Natural killer cell (primary cell): ENCODE measurements around the gene TFAP2B. TPM values are rescaled to one million over a fixed set of nuclear protein-coding genes. Genes with fewer than 3 reads are reported as not detected.

Source experiments
- ATAC-seq, 3 donors: fragments of 150-1000 bp in 2 of 3; fragments of 200-7000 bp in 1 of 3; cut with Tn5 transposase; 1 replicate in 1 of 3; 2 replicates in 2 of 3; pipeline ENCODE4 v1.10.0; 2021; ENCODE audit warnings: mild to moderate bottlenecking in 2 of 3, moderate library complexity in 2 of 3
- DNase-seq, 2 donors: peaks; one replicate each; pipeline versions ENCODE4 v3.0.0 to v3.0.0-alpha.2; 2013 to 2021; ENCODE audit warnings: mixed read lengths in 1 of 2
- H3K27ac ChIP-seq: one replicate; pipeline ENCODE4 v1.5.1; 2013; ENCODE audit warnings: mild to moderate bottlenecking, low read length
- H3K27me3 ChIP-seq: one replicate; pipeline ENCODE4 v1.6.1; 2013; ENCODE audit warnings: low read length; ENCODE audit not compliant: control insufficient read depth, insufficient read depth
- H3K36me3 ChIP-seq: one replicate; pipeline ENCODE4 v1.6.1; 2013; ENCODE audit warnings: low read length; ENCODE audit not compliant: control insufficient read depth, insufficient read depth
- H3K4me1 ChIP-seq: one replicate; pipeline ENCODE4 v1.6.1; 2013; ENCODE audit warnings: low read length; ENCODE audit not compliant: control insufficient read depth, insufficient read depth
- H3K4me3 ChIP-seq: one replicate; pipeline ENCODE4 v1.5.1; 2013; ENCODE audit warnings: low read length
- H3K9me3 ChIP-seq: one replicate; pipeline ENCODE4 v1.6.1; 2013; ENCODE audit warnings: low read length; ENCODE audit not compliant: control insufficient read depth, insufficient read depth
- H3K27ac Mint-ChIP-seq, 2 donors: one replicate each; pipeline ENCODE4 v1.8.0; 2022; ENCODE audit warnings: mild to moderate bottlenecking in 2 of 2, mixed read lengths in 2 of 2, moderate library complexity in 1 of 2
- H3K27me3 Mint-ChIP-seq, 2 donors: one replicate each; pipeline ENCODE4 v1.8.0; 2022; ENCODE audit warnings: low read depth in 2 of 2, mixed read lengths in 2 of 2
- H3K36me3 Mint-ChIP-seq: one replicate; pipeline ENCODE4 v1.8.0; 2022; ENCODE audit warnings: mixed read lengths
- H3K4me1 Mint-ChIP-seq, 2 donors: one replicate each; pipeline ENCODE4 v1.8.0; 2022; ENCODE audit warnings: mixed read lengths in 2 of 2
- H3K4me3 Mint-ChIP-seq: one replicate; pipeline ENCODE4 v1.8.0; 2022; ENCODE audit warnings: mild to moderate bottlenecking, moderate library complexity, mixed read lengths
- H3K9me3 Mint-ChIP-seq, 2 donors: one replicate each; pipeline ENCODE4 v1.8.0; 2022; ENCODE audit warnings: mixed read lengths in 2 of 2
- CTCF ChIP-seq: fragments of 200-600 bp; IDR thresholded peaks from one replicate; pipeline ENCODE4 v1.8.0; 2022; ENCODE audit warnings: antibody characterized with exemption
- WGBS: methylation state at CpG from one replicate; pipeline ENCODE4 v1.1.7; 2013; ENCODE audit warnings: missing lambda C conversion rate; ENCODE audit not compliant: insufficient coverage; 5-methylcytosine and 5-hydroxymethylcytosine counted together
- intact Hi-C: fragments of 100-400 bp; cut with micrococcal nuclease; formaldehyde crosslinking; loops from one replicate; pipeline ENCODE4 v1.14.2; 2022
- total RNA-seq, 4 donors: library from RNA; stranded (reverse); fragments of 120-200 nt in 1 of 4; gene quantifications; one replicate each; pipeline versions ENCODE4 v1.2.3 to v1.2.4, GENCODE V29; 2013 to 2022

TFAP2B gene
- total RNA-seq, 3 donors from 2014 or later (not counting 1 experiment from before 2014, with no cell fraction given), result not detected

DNA sequence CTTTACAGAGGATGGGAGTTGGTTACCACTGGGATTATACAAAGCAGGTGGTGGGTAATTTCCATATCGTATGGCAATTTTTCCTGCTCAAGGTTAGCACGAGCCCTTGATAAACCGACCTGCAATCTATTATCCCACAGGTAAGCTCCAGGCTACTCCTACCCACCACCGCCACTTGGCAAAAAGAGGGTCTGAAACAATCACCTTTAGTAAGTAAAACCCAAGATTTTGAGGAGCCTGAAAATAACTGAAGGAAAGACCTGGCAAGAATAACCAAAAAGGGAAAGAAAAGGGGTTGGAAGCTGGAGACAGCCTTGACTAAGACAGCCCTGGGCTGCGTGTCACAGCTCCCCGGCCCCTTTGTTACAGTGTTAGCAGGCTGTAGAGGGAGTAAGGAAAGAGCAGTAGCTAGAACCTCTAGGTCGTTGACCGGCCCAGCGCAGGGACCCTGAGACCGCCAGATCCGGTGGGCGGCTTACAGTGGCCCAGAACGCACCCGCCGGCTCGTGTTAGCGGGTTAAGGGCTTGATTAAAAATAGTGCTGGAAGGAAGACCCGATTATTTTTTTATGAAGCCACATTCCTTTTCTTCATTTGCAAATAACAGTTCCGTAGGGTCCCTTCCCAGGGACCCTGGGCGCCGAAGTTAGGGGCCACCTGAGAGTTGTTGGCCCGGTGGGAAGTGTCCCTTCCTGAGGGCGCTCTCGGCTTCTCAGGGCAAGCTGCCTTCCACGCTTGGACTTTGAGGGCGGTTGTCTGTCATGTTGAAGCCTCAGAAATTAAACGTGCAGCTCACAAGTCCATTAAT, 30.5 kb downstream of the TFAP2B start:
- intact Hi-C loops, result no loop called here
- Histone ChIP-seq H3K4me1 (no peaks in the 10 kb centered on the region), H3K4me3 (no peak overlapping the region), H3K9me3 (peaks cover 11% of the 10 kb centered on the region), H3K27me3 (peaks cover 24% of the 10 kb centered on the region), H3K27ac (no peak overlapping the region), H3K36me3 (no peaks in the 10 kb centered on the region)
- no peak for TF ChIP-seq CTCF
- Mint-ChIP-seq H3K4me1 (no peaks in the 10 kb centered on the region), H3K9me3 (peaks cover 2 to 3% of the 10 kb centered on the region in 2 donors), H3K27me3 (peaks cover 44 to 50% of the 10 kb centered on the region in 2 donors), H3K27ac (no peak overlapping the region), H3K36me3 (peaks cover 9% of the 10 kb centered on the region), H3K4me3 (no peak overlapping the region)
- 19% methylated on average over 24 of the region's 27 CpGs for WGBS
- no peak for DNase-seq
- no peak for ATAC-seq

- Mint-ChIP-seq H3K4me1 (no peaks in the 10 kb centered on the region), H3K9me3 (peaks cover 2 to 3% of the 10 kb centered on the region in 2 donors), H3K27me3 (peaks cover 39 to 50% of the 10 kb centered on the region in 2 donors), H3K4me3 (no peak overlapping the region), H3K36me3 (peaks cover 9% of the 10 kb centered on the region), H3K27ac (no peak overlapping the region)
- H3K36me3 ChIP-seq, result no peaks in the 10 kb centered on the region
- 8% methylated on average over 22 of the region's 22 CpGs for WGBS
- DNase-seq (no peak), ATAC-seq (no peak)
- intact Hi-C loops, result no loop called here
- H3K27ac ChIP-seq, result no peak overlapping the region
- TF ChIP-seq CTCF, result no peak
- no peaks in the 10 kb centered on the region for H3K4me1 ChIP-seq
- H3K9me3 ChIP-seq, result peaks cover 11% of the 10 kb centered on the region
- H3K4me3 ChIP-seq, result no peak overlapping the region
- H3K27me3 ChIP-seq, result peaks cover 24% of the 10 kb centered on the region
These were observed 31.1 kb downstream of the TFAP2B start for GRCh38 chr6:50849796-50850180.

- ATAC-seq (no peak), DNase-seq (no peak)
- TF ChIP-seq CTCF, result no peak
- Histone ChIP-seq H3K27ac (no peak overlapping the region), H3K4me3 (no peak overlapping the region), H3K27me3 (peaks cover 24% of the 10 kb centered on the region), H3K4me1 (no peaks in the 10 kb centered on the region), H3K9me3 (peaks cover 11% of the 10 kb centered on the region), H3K36me3 (no peaks in the 10 kb centered on the region)
- H3K4me3 Mint-ChIP-seq, result no peak overlapping the region
- peaks cover 2 to 3% of the 10 kb centered on the region in 2 donors for H3K9me3 Mint-ChIP-seq
- H3K27ac Mint-ChIP-seq, result no peak overlapping the region
- WGBS, result 12% methylated on average over 55 of the region's 55 CpGs
- peaks cover 9% of the 10 kb centered on the region for H3K36me3 Mint-ChIP-seq
- intact Hi-C loops, result no loop called here
- no peaks in the 10 kb centered on the region for H3K4me1 Mint-ChIP-seq
- H3K27me3 Mint-ChIP-seq, result peaks cover 36 to 50% of the 10 kb centered on the region in 2 donors
These were observed 31.8 kb downstream of the TFAP2B start for GRCh38 chr6:50850223-50851048.
